ENCODE results near the gene ARGLU1. TPM values are rescaled to one million over a fixed set of nuclear protein-coding genes. Genes with fewer than 3 reads are reported as not detected.

ARGLU1 gene
- total RNA-seq, 1 donor from 2014 or later, result 242 TPM

- H3K27ac Mint-ChIP-seq (ENCODE audit: unreplicated experiment), result peak overlapping the region; percentile 15
These were observed 44.9 kb downstream of the ARGLU1 start for GRCh38 chr13:106522898-106523525.

GRCh38 chr13:106522112-106522705 lies 45.7 kb downstream of the ARGLU1 start:
- peaks cover 7% of the 10 kb centered on the region for H3K27me3 Mint-ChIP-seq (ENCODE audit: unreplicated experiment)
- no peak for TF ChIP-seq CTCF (IDR thresholded peaks at IDR 0.05; ENCODE audit: unreplicated experiment)
- peaks cover 62% of the 10 kb centered on the region for H3K4me1 Mint-ChIP-seq (ENCODE audit: unreplicated experiment)
- peaks cover 43% of the 10 kb centered on the region for H3K36me3 Mint-ChIP-seq (ENCODE audit: low read depth, unreplicated experiment)
- DNase-seq (ENCODE audit: low spot score), result no peak
- peak overlapping the region; percentile 15 for H3K27ac Mint-ChIP-seq (ENCODE audit: unreplicated experiment)
- peak overlapping the region; percentile 68 for H3K4me3 Mint-ChIP-seq (ENCODE audit: unreplicated experiment)
- no peaks in the 10 kb centered on the region for H3K9me3 Mint-ChIP-seq (ENCODE audit: unreplicated experiment)

More at GRCh38 chr13:106522898-106523525, 44.9 kb downstream of the ARGLU1 start:
- H3K27me3 Mint-ChIP-seq (ENCODE audit: unreplicated experiment), result peaks cover 7% of the 10 kb centered on the region
- peaks cover 49% of the 10 kb centered on the region for H3K36me3 Mint-ChIP-seq (ENCODE audit: low read depth, unreplicated experiment)
- peaks cover 63% of the 10 kb centered on the region for H3K4me1 Mint-ChIP-seq (ENCODE audit: unreplicated experiment)
- no peak for DNase-seq (ENCODE audit: low spot score)
- no peak for TF ChIP-seq CTCF (IDR thresholded peaks at IDR 0.05; ENCODE audit: unreplicated experiment)
- peak overlapping the region; percentile 23 for H3K4me3 Mint-ChIP-seq (ENCODE audit: unreplicated experiment)
- H3K9me3 Mint-ChIP-seq (ENCODE audit: unreplicated experiment), result no peaks in the 10 kb centered on the region

GRCh38 chr13:106521095-106521799 lies 46.7 kb downstream of the ARGLU1 start:
- Mint-ChIP-seq H3K4me3 (ENCODE audit: unreplicated experiment) (no peak overlapping the region), H3K9me3 (ENCODE audit: unreplicated experiment) (no peaks in the 10 kb centered on the region), H3K4me1 (ENCODE audit: unreplicated experiment) (peaks cover 64% of the 10 kb centered on the region), H3K27ac (ENCODE audit: unreplicated experiment) (no peak overlapping the region), H3K36me3 (ENCODE audit: low read depth, unreplicated experiment) (peaks cover 41% of the 10 kb centered on the region), H3K27me3 (ENCODE audit: unreplicated experiment) (peaks cover 7% of the 10 kb centered on the region)
- DNase-seq (ENCODE audit: low spot score), result no peak
- TF ChIP-seq CTCF (IDR thresholded peaks at IDR 0.05; ENCODE audit: unreplicated experiment), result no peak

- no peak for DNase-seq (ENCODE audit: low spot score)
- Mint-ChIP-seq H3K4me1 (ENCODE audit: unreplicated experiment) (peaks cover 62% of the 10 kb centered on the region), H3K9me3 (ENCODE audit: unreplicated experiment) (no peaks in the 10 kb centered on the region), H3K27ac (ENCODE audit: unreplicated experiment) (no peak overlapping the region), H3K36me3 (ENCODE audit: low read depth, unreplicated experiment) (peaks cover 37% of the 10 kb centered on the region), H3K27me3 (ENCODE audit: unreplicated experiment) (peaks cover 7% of the 10 kb centered on the region), H3K4me3 (ENCODE audit: unreplicated experiment) (peak overlapping the region; percentile 75)
- no peak for TF ChIP-seq CTCF (IDR thresholded peaks at IDR 0.05; ENCODE audit: unreplicated experiment)
These were observed 47.5 kb downstream of the ARGLU1 start for GRCh38 chr13:106520251-106521054.
